ENCODE data around the gene TFE3.

Gene TFE3

GRCh38 chrX:49060914-49061313 is 17.8 kb upstream of the TFE3 start:
- no peak for DNase-seq

- DNase-seq: no peak
These were observed 16.5 kb upstream of the TFE3 start for GRCh38 chrX:49059681-49060085.

GRCh38 chrX:49059201-49059600 is 16.0 kb upstream of the TFE3 start:
- no peak for DNase-seq

- no peak for DNase-seq
These were observed 15.6 kb upstream of the TFE3 start, which contains the start of gene CCDC120 for GRCh38 chrX:49058794-49059193. Gene CCDC120, plus strand, starts transcription at chrX:49058999. Its CDS starts 3,043 bp downstream, at chrX:49062042.

- DNase-seq: no peak
These were observed 11.1 kb upstream of the TFE3 start for GRCh38 chrX:49054073-49054762.

- peak; percentile 64 for DNase-seq
These were observed 10.3 kb upstream of the TFE3 start for GRCh38 chrX:49053223-49054072.

GRCh38 chrX:49043987-49044281 is 777 bp upstream of the TFE3 start:
- DNase-seq: no peak

GRCh38 chrX:49042581-49043219 is 457 bp downstream of the TFE3 start:
- DNase-seq: peak; percentile 29

GRCh38 chrX:49041744-49042580 is 1.2 kb downstream of the TFE3 start:
- no peak for DNase-seq

- no peak for DNase-seq
These were observed 2.7 kb downstream of the TFE3 start for GRCh38 chrX:49040376-49040955.

- peak; percentile 36 for DNase-seq
These were observed 3.4 kb downstream of the TFE3 start for GRCh38 chrX:49039598-49040375.

- DNase-seq: no peak
These were observed 5.2 kb downstream of the TFE3 start for GRCh38 chrX:49037883-49038475.

GRCh38 chrX:49030283-49030682 is 12.9 kb downstream of the TFE3 start:
- DNase-seq: no peak

- no peak for DNase-seq
These were observed 13.3 kb downstream of the TFE3 start for GRCh38 chrX:49029876-49030275.

- DNase-seq: no peak
These were observed 23.4 kb downstream of the TFE3 start for GRCh38 chrX:49019599-49020249.

GRCh38 chrX:49019050-49019449 is 24.1 kb downstream of the TFE3 start:
- no peak for DNase-seq

- DNase-seq: no peak
These were observed 39.5 kb downstream of the TFE3 start for GRCh38 chrX:49003696-49004095.

GRCh38 chrX:49002091-49002935 is 40.8 kb downstream of the TFE3 start, which contains the start of gene GRIPAP1:
Gene GRIPAP1, minus strand, starts transcription at chrX:49002264. Its CDS starts 35 bp downstream, at chrX:49002229.
- DNase-seq: peak; percentile 71

- DNase-seq: peak; percentile 43
These were observed 41.6 kb downstream of the TFE3 start for GRCh38 chrX:49001521-49002090.

Data from activated CD8-positive, alpha-beta memory T cell treated with anti-CD3 and anti-CD28 coated beads, Interleukin-2, amount 50 U/mL, for 4 hours (primary cell).